Muscle layer of duodenum (tissue), 2 donors: ENCODE results near the gene ZNF362.

Source experiments
- H3K27ac ChIP-seq: one replicate; pipeline ENCODE4 v1.7.0; 2013; ENCODE audit warnings: mild to moderate bottlenecking, low read length
- H3K27me3 ChIP-seq: one replicate; pipeline ENCODE4 v1.7.0; 2013; ENCODE audit warnings: low read depth, mild to moderate bottlenecking, control low read depth, low read length
- H3K36me3 ChIP-seq, 2 donors: one replicate each; pipeline ENCODE4 v1.7.0; 2013; ENCODE audit warnings: low read length in 2 of 2, control low read depth in 1 of 2, mild to moderate bottlenecking in 1 of 2; ENCODE audit not compliant: insufficient read depth in 2 of 2, control insufficient read depth in 1 of 2
- H3K4me1 ChIP-seq, 2 donors: one replicate each; pipeline ENCODE4 v1.7.0; 2013; ENCODE audit warnings: low read length in 2 of 2, mild to moderate bottlenecking in 2 of 2, control low read depth in 1 of 2, moderate library complexity in 1 of 2; ENCODE audit not compliant: insufficient read depth in 2 of 2, control insufficient read depth in 1 of 2
- H3K4me3 ChIP-seq, 2 donors: one replicate each; pipeline ENCODE4 v1.7.0; 2013; ENCODE audit warnings: low read length in 2 of 2, low read depth in 1 of 2, mild to moderate bottlenecking in 1 of 2
- H3K9me3 ChIP-seq, 2 donors: one replicate each; pipeline ENCODE4 v1.7.0; 2013; ENCODE audit warnings: low read length in 2 of 2, control low read depth in 1 of 2, mild to moderate bottlenecking in 1 of 2; ENCODE audit not compliant: control insufficient read depth in 1 of 2
- donor health status: healthy.

The ZNF362 gene

GRCh38 chr1:33323663-33324477 lies 67.6 kb downstream of the ZNF362 start:
- Histone ChIP-seq H3K36me3 (peaks cover 60 to 65% of the 10 kb centered on the region in 2 donors), H3K4me1 (peaks cover 6 to 36% of the 10 kb centered on the region in 2 donors), H3K27me3 (no peaks in the 10 kb centered on the region), H3K9me3 (no peaks in the 10 kb centered on the region), H3K27ac (no peak overlapping the region), H3K4me3 (no peak overlapping the region)

GRCh38 chr1:33324677-33325575 lies 68.6 kb downstream of the ZNF362 start:
- Histone ChIP-seq H3K36me3 (peaks cover 70 to 75% of the 10 kb centered on the region in 2 donors), H3K4me1 (peaks cover 6 to 36% of the 10 kb centered on the region in 2 donors), H3K27ac (no peak overlapping the region), H3K9me3 (no peaks in the 10 kb centered on the region), H3K27me3 (no peaks in the 10 kb centered on the region), H3K4me3 (no peak overlapping the region)

- Histone ChIP-seq H3K4me3 (no peak overlapping the region), H3K4me1 (peaks cover 6 to 42% of the 10 kb centered on the region in 2 donors), H3K36me3 (peaks cover 89 to 93% of the 10 kb centered on the region in 2 donors), H3K27ac (peak overlapping the region; percentile 27), H3K9me3 (no peaks in the 10 kb centered on the region), H3K27me3 (no peaks in the 10 kb centered on the region)
These were observed 70.5 kb downstream of the ZNF362 start for GRCh38 chr1:33326785-33327184.

GRCh38 chr1:33327587-33328325 lies 71.5 kb downstream of the ZNF362 start:
- no peaks in the 10 kb centered on the region for H3K9me3 ChIP-seq
- H3K4me1 ChIP-seq = peaks cover 6 to 52% of the 10 kb centered on the region in 2 donors
- H3K27ac ChIP-seq = no peak overlapping the region

GRCh38 chr1:33328817-33329216 lies 72.5 kb downstream of the ZNF362 start:
- Histone ChIP-seq H3K36me3 (peaks cover 91 to 93% of the 10 kb centered on the region in 2 donors), H3K27ac (no peak overlapping the region), H3K27me3 (no peaks in the 10 kb centered on the region), H3K4me3 (no peak overlapping the region), H3K9me3 (no peaks in the 10 kb centered on the region), H3K4me1 (peaks cover 11 to 62% of the 10 kb centered on the region in 2 donors)

More at GRCh38 chr1:33327587-33328325, 71.5 kb downstream of the ZNF362 start:
- Histone ChIP-seq H3K36me3 (peaks cover 94 to 96% of the 10 kb centered on the region in 2 donors), H3K4me3 (no peak overlapping the region), H3K27me3 (no peaks in the 10 kb centered on the region)

GRCh38 chr1:33329600-33330305 lies 73.5 kb downstream of the ZNF362 start:
- no peaks in the 10 kb centered on the region for H3K27me3 ChIP-seq
- H3K27ac ChIP-seq = no peak overlapping the region
- peaks cover 86 to 88% of the 10 kb centered on the region in 2 donors for H3K36me3 ChIP-seq
- no peaks in the 10 kb centered on the region for H3K9me3 ChIP-seq
- peaks cover 16 to 62% of the 10 kb centered on the region in 2 donors for H3K4me1 ChIP-seq
- no peak overlapping the region for H3K4me3 ChIP-seq

- Histone ChIP-seq H3K4me3 (no peak overlapping the region), H3K27me3 (no peaks in the 10 kb centered on the region), H3K9me3 (no peaks in the 10 kb centered on the region), H3K4me1 (peaks cover 19 to 62% of the 10 kb centered on the region in 2 donors), H3K27ac (no peak overlapping the region), H3K36me3 (peaks cover 81 to 86% of the 10 kb centered on the region in 2 donors)
These were observed 74.1 kb downstream of the ZNF362 start for GRCh38 chr1:33330361-33330890.

GRCh38 chr1:33330906-33331305 lies 74.6 kb downstream of the ZNF362 start:
- Histone ChIP-seq H3K4me3 (no peak overlapping the region), H3K27ac (no peak overlapping the region), H3K36me3 (peaks cover 76 to 81% of the 10 kb centered on the region in 2 donors), H3K4me1 (peaks cover 19 to 63% of the 10 kb centered on the region in 2 donors), H3K9me3 (no peaks in the 10 kb centered on the region), H3K27me3 (no peaks in the 10 kb centered on the region)

- peaks cover 19 to 67% of the 10 kb centered on the region in 2 donors for H3K4me1 ChIP-seq
- no peaks in the 10 kb centered on the region for H3K27me3 ChIP-seq
- H3K36me3 ChIP-seq = peaks cover 70 to 74% of the 10 kb centered on the region in 2 donors
- no peak overlapping the region for H3K27ac ChIP-seq
- no peaks in the 10 kb centered on the region for H3K9me3 ChIP-seq
- H3K4me3 ChIP-seq = no peak overlapping the region
These were observed 75.4 kb downstream of the ZNF362 start for GRCh38 chr1:33331444-33332356.
